GM12892 (cell line): Measurements from ENCODE around the gene MYO7B.

ENCODE experiments used
- DNase-seq: peaks from one replicate; pipeline ENCODE4 v3.0.0; 2011; ENCODE audit not compliant: insufficient read length
- FAIRE-seq: peaks from 2 replicates; lab custom pipeline; 2011; peaks lifted over from hg19 to GRCh38; lab: Jason Lieb, UNC
- POLR2A ChIP-seq: IDR thresholded peaks from 2 replicates; pipeline ENCODE4 v1.6.1; 2011; ENCODE audit warnings: low read depth, low read length, control low read depth
- POLR2AphosphoS5 ChIP-seq: IDR thresholded peaks from 2 replicates; pipeline ENCODE4 v1.6.1; 2011; ENCODE audit warnings: low read depth, low read length, control low read depth
- TAF1 ChIP-seq: IDR thresholded peaks from 2 replicates; pipeline ENCODE4 v1.6.1; 2011; ENCODE audit warnings: low read depth, mild to moderate bottlenecking, control low read depth, low read length, borderline replicate concordance

Gene MYO7B

DNA sequence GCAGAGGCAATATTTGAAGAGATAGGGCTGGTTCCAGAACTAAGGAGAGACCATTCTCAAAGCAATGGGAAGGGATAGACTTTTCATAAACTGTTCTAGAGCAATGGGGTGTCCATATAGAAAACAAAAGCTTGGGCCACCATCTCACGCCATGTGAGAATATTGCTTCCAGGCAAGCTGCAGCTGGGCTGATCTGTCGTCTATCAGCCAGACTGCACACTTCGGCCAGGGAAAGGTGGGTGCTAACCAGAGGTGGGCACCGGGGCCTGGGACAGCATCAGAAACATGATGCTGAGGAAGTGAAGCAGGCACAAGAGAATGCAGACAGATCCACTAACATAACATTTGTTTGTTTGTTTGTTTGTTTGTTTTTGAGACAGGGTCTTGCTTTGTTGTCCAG is 43.7 kb downstream of the MYO7B start:
- TF ChIP-seq POLR2AphosphoS5 (no peak), POLR2A (no peak), TAF1 (no peak)
- no peak for FAIRE-seq
- DNase-seq, result no peak

DNA sequence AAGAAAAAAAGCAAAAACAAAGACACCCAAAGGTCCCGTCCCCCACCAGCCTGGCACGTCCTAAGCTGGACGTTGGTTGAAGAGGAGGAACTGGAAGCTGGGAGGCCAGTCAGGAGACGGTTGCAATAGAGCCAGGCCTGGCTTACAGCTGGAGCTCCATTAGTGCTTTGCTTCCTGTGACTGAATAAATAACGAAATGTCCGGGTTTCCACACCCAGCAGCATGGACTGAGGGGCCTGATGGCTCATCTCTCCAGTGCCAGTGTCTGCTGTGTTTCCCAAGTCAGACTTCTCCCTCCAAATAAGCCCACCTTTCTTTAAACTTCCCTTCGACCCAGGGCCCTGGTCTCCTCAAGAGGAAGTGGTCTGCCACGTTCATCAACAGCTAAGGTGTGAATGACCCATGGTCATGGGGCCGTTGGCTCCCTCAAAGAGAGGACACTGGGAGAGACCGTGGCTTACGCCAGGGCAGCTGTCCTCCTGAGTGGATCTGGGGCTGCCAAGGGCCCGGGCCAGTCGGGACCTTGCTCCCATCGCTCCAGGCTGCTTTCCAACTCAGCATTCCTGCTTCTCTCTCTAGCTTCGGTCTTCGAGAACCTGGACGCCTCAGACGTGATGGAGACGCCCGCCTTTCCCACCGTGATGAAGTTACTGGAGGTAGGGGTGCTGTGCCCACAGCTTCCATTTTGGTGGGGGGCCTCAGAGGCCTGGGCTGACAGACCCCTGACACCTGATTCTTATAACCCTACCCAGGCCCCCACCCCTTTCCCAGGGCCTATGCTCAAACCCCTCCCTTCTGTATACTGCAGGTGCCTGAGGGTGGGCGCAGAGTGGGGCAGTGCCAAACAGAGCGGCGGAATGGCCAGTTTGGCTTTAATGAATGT is 44.9 kb downstream of the MYO7B start:
- DNase-seq (no peak), FAIRE-seq (no peak)
- TF ChIP-seq POLR2A (no peak), TAF1 (no peak), POLR2AphosphoS5 (no peak)

DNA sequence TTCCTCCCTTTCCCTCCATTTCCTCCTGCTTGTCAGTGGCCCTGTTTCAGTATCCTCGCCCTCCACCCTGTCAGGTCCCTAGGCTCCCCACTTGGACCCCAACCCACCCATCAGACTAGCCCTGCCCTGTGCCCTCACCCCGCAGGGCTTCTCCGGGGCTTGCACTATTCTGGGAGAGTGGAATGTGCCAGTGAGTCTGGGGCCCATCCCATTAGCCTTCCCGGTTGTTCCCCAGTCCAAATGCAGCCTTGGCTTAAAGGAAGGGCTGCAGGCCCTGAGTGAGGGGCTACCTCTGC is 45.5 kb downstream of the MYO7B start:
- no peak for DNase-seq
- no peak for FAIRE-seq
- TF ChIP-seq POLR2AphosphoS5, result no peak
- TF ChIP-seq TAF1, result no peak
- TF ChIP-seq POLR2A, result no peak

DNA sequence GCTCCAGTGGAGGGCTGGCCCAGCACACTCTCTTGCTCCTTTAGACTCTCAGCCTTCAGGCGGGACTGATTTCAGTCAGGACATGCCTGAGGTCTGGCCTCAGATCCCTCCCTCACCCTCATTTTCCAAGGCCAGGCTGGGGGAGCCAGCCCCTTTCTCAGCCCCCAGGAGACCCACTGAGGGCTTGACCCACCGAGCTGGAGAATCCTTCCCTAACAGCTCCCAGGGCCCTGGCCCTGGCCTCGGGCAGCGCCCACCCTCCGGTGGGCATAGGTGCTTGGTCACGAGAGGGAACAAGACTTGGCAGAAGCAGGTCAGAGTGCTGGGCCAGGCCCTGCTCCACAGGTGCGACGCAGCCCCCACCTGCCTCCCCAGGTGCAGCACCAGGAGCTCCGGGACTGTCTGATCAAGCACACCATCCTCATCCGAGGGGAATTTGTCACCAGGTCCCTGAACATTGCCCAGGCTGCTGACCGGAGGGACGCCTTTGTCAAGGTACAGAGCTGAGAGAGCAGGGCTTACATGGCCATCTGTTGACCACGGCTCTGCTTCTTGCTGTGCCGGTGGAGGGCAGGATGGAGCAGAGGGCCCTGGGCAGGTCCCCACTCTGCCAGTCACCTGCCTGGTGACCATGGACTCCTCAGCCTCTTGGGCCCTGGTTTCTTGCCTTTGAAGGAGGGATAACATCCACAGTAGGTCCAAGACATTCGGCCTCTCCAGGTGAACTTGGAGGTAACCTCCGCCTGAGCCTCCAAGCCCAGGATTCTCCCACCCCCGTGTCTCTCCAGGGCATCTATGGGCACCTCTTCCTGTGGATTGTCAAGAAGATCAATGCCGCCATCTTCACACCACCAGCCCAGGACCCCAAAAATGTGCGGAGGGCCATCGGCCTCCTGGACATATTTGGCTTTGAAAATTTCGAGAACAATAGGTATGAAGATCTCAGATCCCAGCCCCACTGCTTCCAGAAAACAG is 46.3 kb downstream of the MYO7B start:
- FAIRE-seq, result no peak
- no peak for TF ChIP-seq POLR2A
- TF ChIP-seq POLR2AphosphoS5, result no peak
- DNase-seq, result no peak

DNA sequence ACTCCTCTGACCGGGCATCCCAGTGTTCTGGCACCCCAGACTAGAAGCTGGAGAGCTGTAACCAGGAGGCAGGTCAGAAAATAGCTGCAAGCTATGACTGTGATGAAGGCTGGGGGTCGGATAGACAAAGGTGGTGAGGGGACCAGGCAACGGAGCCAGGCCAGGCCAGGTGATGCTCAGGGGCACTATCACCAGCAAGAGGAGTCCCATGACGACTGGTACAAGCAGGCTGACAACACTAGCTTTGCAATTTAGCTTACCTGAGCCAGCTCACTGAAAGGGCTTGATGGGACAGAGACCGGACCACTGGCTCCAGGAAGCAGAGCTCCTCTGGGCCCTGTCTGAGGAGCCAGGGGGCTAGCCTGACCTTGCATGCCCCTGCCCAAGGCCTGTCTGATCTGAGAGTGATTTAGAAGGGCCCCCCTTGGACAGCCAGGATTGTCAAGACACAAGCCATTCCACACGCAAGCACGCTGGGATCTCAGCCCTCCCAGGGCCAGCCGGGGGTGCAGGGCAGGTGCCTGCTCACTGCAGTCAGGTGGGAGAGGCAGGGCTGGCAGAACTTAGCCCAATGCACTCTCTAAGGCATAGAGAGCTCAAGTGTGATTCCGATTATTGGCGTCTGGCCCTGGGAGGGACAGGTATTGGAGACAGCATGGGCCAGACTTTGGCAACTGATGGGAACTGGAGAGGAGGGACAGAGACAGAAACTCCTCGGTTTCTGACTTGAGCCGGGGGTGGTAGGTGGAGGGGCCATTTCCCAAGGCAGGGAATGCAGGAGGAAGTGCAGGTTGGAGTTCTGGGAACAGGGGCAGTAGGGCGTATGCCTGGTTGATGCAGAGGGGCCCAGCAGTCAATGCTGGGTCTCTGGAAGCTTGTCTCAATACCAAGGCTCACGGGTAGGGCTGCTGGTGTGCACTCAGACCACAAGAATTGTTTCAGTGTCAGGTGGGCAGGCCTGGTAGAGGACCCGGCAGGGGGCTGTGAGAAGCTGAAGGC is 47.7 kb downstream of the MYO7B start:
- no peak for TF ChIP-seq POLR2A
- no peak for TF ChIP-seq TAF1
- TF ChIP-seq POLR2AphosphoS5, result no peak
- FAIRE-seq (no peak), DNase-seq (no peak)

DNA sequence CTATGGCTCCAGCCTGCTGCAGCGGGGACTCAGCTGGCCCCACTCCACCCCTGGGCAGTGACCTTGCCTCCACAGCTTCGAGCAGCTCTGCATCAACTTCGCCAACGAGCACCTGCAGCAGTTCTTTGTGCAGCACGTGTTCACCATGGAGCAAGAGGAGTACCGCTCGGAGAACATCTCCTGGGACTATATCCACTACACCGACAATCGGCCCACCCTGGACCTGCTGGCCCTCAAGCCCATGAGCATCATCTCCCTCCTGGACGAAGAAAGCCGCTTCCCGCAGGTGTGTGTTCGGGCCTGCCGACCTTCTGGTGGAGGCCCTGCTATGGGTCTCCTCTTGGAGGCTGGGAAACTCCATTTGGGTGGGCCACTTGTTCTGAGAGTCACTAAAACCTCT is 48.6 kb downstream of the MYO7B start:
- no peak for DNase-seq

DNA sequence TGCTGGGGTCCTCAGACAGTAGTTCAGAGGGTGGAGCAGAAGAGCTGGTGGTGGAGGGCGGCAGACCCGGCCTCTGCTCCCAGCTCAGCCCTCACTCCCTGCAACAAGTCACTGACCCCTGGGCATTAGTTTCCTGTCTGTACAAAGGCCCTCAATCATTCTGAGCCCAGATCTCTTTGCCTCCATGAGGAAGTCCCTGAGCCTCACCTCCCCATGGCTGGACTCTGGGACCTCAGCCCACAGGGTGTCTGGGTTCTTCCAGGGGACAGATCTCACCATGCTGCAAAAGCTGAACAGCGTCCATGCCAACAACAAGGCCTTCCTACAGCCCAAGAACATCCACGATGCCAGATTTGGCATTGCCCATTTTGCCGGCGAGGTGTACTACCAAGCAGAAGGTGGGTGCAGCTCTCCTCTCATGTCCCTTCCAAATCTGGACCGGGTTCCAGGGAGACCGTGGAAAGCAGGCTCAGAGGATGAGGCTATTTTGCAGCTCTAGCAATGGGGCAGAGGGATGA is 49.1 kb downstream of the MYO7B start:
- FAIRE-seq, result no peak
- TF ChIP-seq POLR2AphosphoS5 (no peak), POLR2A (no peak), TAF1 (no peak)

More for the DNA sequence above, 48.6 kb downstream of the MYO7B start:
- no peak for FAIRE-seq
- TF ChIP-seq POLR2A (no peak), TAF1 (no peak), POLR2AphosphoS5 (no peak)

DNA sequence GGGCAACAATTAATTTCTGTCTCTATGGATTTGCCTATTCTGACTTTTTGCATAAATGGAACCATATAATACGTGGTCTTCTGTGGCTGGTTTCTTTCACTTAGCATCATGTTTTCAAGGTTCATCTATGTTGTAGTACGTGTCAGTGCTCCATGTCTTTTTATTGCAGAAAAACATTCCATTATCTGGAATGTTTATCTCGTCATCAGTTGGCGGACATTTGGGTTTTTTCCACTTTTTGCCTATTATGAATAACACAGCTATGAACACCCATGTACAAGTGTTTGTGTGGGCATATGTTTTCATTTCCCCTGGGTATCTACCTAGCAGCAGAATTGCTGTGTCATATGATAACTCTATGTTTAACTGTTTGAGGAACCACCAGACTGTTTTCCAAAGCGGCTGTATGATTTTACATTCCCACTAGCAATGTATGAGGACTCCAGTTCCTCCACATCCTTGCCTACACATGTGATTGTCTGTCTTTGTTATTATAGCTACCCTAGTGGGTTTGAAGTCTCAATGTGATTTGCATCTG is 49.9 kb downstream of the MYO7B start:
- FAIRE-seq (no peak), DNase-seq (no peak)
- TF ChIP-seq POLR2A, result no peak
- TF ChIP-seq POLR2AphosphoS5, result no peak
- TF ChIP-seq TAF1, result no peak

More for the DNA sequence above, 49.1 kb downstream of the MYO7B start:
- no peak for DNase-seq

DNA sequence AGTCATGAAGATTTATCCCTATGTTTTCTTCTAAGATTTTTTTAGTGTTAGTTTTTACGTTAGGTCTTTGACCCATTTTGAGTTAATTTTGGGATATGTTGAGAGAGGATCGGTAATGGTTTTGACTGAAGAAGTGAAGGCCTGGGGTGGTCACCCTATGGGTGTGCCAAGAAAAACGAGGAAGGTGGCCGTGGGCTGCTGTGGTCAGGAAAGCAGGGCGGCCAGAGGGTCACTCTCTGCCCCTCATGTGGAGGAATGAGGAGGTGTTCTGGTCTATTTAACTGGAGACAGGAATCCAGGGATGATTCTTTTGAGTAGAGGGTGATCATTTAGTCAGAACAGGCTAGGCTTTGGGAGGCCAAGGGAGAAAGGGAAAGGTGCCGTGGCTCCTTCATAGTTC is 50.7 kb downstream of the MYO7B start:
- no peak for TF ChIP-seq POLR2A
- no peak for TF ChIP-seq TAF1
- TF ChIP-seq POLR2AphosphoS5, result no peak
- FAIRE-seq, result no peak
- DNase-seq, result no peak

DNA sequence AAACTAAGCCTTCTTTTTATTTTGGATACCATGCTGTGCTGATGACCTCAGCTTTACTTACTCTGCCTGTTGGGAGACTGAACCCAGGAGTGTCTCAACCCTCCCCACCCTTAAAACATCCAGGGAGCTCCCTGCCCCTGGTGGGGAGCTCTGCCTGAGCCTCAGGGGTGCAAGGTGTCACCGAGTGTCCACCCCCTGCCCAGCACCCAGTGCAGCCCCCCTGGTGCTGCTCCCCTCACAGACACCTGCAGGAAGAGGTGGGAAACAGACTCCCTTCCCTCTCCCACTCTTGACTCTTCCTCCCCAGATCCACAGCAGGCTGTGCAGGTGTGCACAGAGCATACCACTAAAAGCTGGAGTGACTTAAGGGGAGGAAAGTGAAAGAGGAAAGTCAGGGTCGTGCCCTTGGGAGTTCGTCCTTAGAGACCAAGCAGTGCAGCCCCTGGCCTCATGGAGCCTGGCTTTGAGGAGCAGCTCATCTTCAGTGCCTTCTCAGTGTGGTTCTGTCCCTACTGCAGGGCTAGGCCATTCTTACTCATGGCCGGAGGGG is 51.3 kb downstream of the MYO7B start:
- FAIRE-seq, result no peak
- no peak for TF ChIP-seq TAF1
- TF ChIP-seq POLR2AphosphoS5, result no peak
- no peak for DNase-seq
